Measurements from ENCODE around the gene OPTC.

Gene OPTC

GRCh38 chr1:203548892-203549291 lies 54.9 kb downstream of the OPTC start:
- no peaks in the 10 kb centered on the region for H3K27me3 ChIP-seq
- no peaks in the 10 kb centered on the region for H3K36me3 ChIP-seq
- no peak overlapping the region for H3K27ac ChIP-seq
- DNase-seq: no peak
- no peak overlapping the region for H3K4me3 ChIP-seq
- H3K4me1 ChIP-seq: peaks cover 0 to 15% (median 7%) of the 10 kb centered on the region in 4 donors
- TF ChIP-seq, protein P1, sequence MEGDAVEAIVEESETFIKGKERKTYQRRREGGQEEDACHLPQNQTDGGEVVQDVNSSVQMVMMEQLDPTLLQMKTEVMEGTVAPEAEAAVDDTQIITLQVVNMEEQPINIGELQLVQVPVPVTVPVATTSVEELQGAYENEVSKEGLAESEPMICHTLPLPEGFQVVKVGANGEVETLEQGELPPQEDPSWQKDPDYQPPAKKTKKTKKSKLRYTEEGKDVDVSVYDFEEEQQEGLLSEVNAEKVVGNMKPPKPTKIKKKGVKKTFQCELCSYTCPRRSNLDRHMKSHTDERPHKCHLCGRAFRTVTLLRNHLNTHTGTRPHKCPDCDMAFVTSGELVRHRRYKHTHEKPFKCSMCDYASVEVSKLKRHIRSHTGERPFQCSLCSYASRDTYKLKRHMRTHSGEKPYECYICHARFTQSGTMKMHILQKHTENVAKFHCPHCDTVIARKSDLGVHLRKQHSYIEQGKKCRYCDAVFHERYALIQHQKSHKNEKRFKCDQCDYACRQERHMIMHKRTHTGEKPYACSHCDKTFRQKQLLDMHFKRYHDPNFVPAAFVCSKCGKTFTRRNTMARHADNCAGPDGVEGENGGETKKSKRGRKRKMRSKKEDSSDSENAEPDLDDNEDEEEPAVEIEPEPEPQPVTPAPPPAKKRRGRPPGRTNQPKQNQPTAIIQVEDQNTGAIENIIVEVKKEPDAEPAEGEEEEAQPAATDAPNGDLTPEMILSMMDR (IDR thresholded peaks at IDR 0.05): no peak
- H3K9me3 ChIP-seq: no peaks in the 10 kb centered on the region
- intact Hi-C loops (cut with DNase I; ENCODE audit: low total_unique reads): no loop called here

DNA sequence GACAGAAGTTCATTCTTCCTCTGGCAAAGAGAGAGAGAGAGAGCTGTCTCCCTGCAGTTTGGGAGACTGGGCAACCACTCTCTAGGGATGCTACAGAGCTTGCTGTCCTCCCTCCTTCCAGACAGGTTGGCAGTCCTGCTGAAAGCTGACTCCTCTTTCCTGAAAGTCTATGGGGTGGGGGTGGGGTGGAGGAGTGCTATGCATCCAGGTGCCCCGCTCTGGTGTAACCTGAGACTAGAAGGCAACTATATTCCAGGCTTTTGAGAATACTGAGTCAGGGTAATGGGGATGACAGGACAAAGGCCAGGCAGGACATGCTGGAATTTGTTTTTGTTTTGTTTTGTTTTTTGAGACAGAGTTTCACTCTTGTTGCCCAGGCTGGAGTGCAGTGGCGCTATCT lies 55.4 kb downstream of the OPTC start:
- no peak for DNase-seq
- TF ChIP-seq, protein P1 (IDR thresholded peaks at IDR 0.05): no peak
- intact Hi-C loops (cut with DNase I; ENCODE audit: low total_unique reads): no loop called here
- Histone ChIP-seq H3K9me3 (no peaks in the 10 kb centered on the region), H3K27ac (no peak overlapping the region), H3K27me3 (no peaks in the 10 kb centered on the region), H3K4me1 (peaks cover 0 to 19% (median 9%) of the 10 kb centered on the region in 4 donors), H3K36me3 (no peaks in the 10 kb centered on the region), H3K4me3 (no peak overlapping the region)

DNA sequence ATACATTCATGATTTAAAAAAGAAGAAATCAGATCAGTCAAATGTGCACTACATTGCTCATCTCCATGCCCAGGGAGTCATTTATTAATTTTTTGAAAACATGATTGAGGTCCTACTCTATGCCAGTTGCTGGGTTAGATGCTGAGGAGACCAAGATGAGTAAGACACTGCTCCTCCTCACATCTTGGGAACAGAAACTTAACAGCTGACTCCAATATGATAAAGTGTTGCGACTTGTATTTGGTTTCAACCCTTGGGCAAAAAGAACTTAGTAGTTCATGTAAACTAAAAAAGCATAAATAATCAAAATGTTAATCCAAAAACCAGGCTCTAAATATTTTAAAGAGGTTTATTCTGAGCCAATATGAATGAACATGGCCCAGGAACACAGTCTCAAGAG lies 56.9 kb downstream of the OPTC start:
- H3K9me3 ChIP-seq: no peaks in the 10 kb centered on the region
- TF ChIP-seq, protein P1 (IDR thresholded peaks at IDR 0.05): no peak
- H3K4me1 ChIP-seq: peaks cover 4 to 23% (median 11%) of the 10 kb centered on the region in 4 donors
- H3K27me3 ChIP-seq: no peaks in the 10 kb centered on the region
- no peaks in the 10 kb centered on the region for H3K36me3 ChIP-seq
- intact Hi-C loops (cut with DNase I; ENCODE audit: low total_unique reads): no loop called here
- DNase-seq: no peak
- H3K27ac ChIP-seq: no peak overlapping the region
- H3K4me3 ChIP-seq: no peak overlapping the region

- Histone ChIP-seq H3K27me3 (no peaks in the 10 kb centered on the region), H3K4me3 (no peak overlapping the region), H3K9me3 (no peaks in the 10 kb centered on the region), H3K36me3 (no peaks in the 10 kb centered on the region), H3K4me1 (peaks cover 8 to 30% (median 18%) of the 10 kb centered on the region in 4 donors), H3K27ac (no peak overlapping the region)
- TF ChIP-seq, protein P1 (IDR thresholded peaks at IDR 0.05): no peak
- intact Hi-C loops (cut with DNase I; ENCODE audit: low total_unique reads): no loop called here
- DNase-seq: no peak
Measured at GRCh38 chr1:203551550-203551949, 57.6 kb downstream of the OPTC start.

DNA sequence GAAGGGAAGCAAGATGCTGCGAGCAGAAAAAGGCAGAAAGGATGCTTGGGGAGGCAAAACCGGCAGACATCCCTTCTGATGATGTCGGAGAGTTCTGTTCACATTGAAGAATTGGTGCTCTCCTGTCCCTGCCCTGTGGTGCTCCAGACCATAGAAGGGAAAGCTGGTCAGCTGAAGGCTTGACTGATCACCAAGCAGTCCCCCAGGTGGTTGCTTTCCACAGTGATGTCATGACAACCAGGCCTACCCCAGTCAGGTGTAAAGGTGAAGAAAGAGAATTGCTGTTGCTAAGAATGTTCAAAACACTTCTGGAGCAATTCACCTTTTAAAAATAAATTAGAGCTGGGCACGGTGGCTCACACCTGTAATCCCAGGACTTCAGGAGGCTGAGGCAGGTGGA lies 59.5 kb downstream of the OPTC start:
- Histone ChIP-seq H3K36me3 (no peaks in the 10 kb centered on the region), H3K27ac (peak overlapping the region; percentile 16 to 85), H3K27me3 (no peaks in the 10 kb centered on the region), H3K9me3 (no peaks in the 10 kb centered on the region), H3K4me1 (peaks cover 8 to 48% (median 33%) of the 10 kb centered on the region in 4 donors), H3K4me3 (no peak overlapping the region)
- intact Hi-C loops (cut with DNase I; ENCODE audit: low total_unique reads): no loop called here
- TF ChIP-seq, protein P1 (IDR thresholded peaks at IDR 0.05): no peak
- no peak for DNase-seq

DNA sequence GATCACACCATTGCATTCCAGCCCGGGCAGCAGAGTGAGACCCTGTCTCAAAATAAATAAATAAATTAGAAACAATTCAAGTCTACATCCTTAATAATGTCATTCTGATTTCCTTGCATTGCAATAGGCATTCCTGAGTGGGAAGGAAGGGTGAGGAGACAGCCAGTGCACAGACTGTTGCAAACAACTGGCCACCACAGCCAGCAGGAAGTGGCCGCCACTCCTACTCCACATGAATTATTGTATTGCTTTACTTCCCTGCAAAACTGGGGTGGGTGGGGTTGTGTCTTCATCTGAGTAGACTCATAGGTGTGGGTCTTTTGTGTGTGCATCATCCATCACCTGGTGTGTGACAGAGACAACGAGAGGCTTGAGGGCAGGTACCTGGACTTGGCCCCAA lies 60.1 kb downstream of the OPTC start:
- intact Hi-C loops (cut with DNase I; ENCODE audit: low total_unique reads): no loop called here
- no peaks in the 10 kb centered on the region for H3K36me3 ChIP-seq
- peak overlapping the region; percentile 16 to 85 for H3K27ac ChIP-seq

More for the DNA sequence above, 60.1 kb downstream of the OPTC start:
- no peaks in the 10 kb centered on the region for H3K27me3 ChIP-seq
- peaks cover 8 to 53% (median 39%) of the 10 kb centered on the region in 4 donors for H3K4me1 ChIP-seq
- TF ChIP-seq, protein P1 (IDR thresholded peaks at IDR 0.05): no peak
- no peak overlapping the region for H3K4me3 ChIP-seq
- no peak for DNase-seq
- H3K9me3 ChIP-seq: no peaks in the 10 kb centered on the region

Data from tibial artery (tissue), 4 donors.